Fibroblast of lung (primary cell): ENCODE measurements around the gene HABP2.

ENCODE experiments used
- CTCF ChIP-seq, 2 donors: IDR thresholded peaks in 1 of 2; conservative IDR thresholded peaks in 1 of 2; 1 replicate in 1 of 2; 2 replicates in 1 of 2; pipeline ENCODE4 v1.5.1; 2011 to 2012; ENCODE audit warnings: low read length in 2 of 2, control low read depth in 1 of 2, inconsistent platforms in 1 of 2, low read depth in 1 of 2, mild to moderate bottlenecking in 1 of 2
- EZH2 ChIP-seq: IDR thresholded peaks from 2 replicates; pipeline ENCODE4 v1.5.1; 2012; ENCODE audit warnings: low read length, control low read depth, mild to moderate bottlenecking; ENCODE audit errors: missing control alignments

- TF ChIP-seq CTCF (conservative IDR thresholded peaks at IDR 0.05 in 1 of 2, IDR thresholded peaks at IDR 0.05 in 1 of 2; ENCODE audit: low read depth in 1 of 2, low read length in 2 of 2) = no peak
- TF ChIP-seq EZH2 = no peak
These were observed 29.8 kb upstream of the HABP2 start for GRCh38 chr10:113523071-113523470.
